ENCODE measurements around the gene ZDHHC14.

DNA sequence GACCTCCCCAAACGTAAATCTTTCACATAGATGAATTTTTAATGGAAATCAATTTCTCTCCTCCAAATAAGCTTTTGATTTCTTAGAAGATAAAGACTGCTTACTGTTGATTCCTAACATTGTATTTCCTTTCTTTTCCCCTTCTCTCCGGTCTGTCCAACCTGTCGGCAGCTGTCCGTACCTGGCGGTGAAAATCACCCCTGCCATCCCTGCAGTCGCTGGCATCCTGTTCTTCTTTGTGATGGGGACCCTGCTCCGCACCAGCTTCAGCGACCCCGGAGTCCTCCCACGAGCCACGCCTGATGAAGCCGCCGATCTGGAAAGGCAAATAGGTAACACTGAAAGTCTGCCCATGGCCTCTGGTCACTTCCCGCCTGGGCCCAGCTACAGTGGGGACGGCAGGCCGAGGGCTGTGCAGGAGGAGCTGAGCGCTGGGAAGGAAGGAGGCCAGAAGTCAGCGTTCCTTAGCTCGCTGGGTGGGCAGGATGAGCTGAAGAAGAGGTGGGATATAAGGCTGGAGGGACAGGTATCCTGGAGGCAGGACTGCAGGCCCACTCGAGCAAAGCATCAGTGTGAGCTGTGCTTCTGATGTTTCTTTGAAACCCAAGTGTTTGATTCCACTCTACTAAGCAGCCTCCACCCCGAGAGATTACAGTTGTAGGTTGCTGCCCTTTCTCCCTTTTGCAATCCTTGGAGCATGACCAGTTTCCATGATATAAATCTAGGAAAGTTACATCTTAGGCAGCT, 161.6 kb downstream of the ZDHHC14 start:
- TF ChIP-seq POLR2A (IDR thresholded peaks at IDR 0.05; ENCODE audit: low read depth) = no peak
- no peak for TF ChIP-seq POLR2AphosphoS5 (IDR thresholded peaks at IDR 0.05)
- TF ChIP-seq CTCF (IDR thresholded peaks at IDR 0.05) = no peak
